Measurements from ENCODE around the gene PRDX4. TPM values are rescaled to one million over a fixed set of nuclear protein-coding genes. Genes with fewer than 3 reads are reported as not detected.

PRDX4 gene
- total and polyA plus RNA-seq, 2 of the 8 experiments (the other 6 are each of a cell fraction or from before 2014, with no cell fraction given): 130 TPM

- Histone ChIP-seq H4K20me1 (replicated peaks in 1 of 2; ENCODE audit: control insufficient read depth in 1 of 2, insufficient read depth in 2 of 2, low read length in 2 of 2) (no peaks in the 10 kb centered on the region), H3K9ac (replicated peaks in 1 of 4; ENCODE audit: extremely low read depth in 1 of 4, low read depth in 3 of 4, low read length in 3 of 4) (no peak overlapping the region), H4K5ac (ENCODE audit: insufficient read length, low read depth, low read length) (no peak overlapping the region), H3K14ac (ENCODE audit: insufficient read length) (no peak overlapping the region), H3K79me2 (ENCODE audit: control insufficient read depth in 1 of 2, insufficient read depth in 2 of 2, low read length in 2 of 2) (no peaks in the 10 kb centered on the region), H2BK12ac (ENCODE audit: low read depth, low read length) (no peak overlapping the region), H2BK5ac (ENCODE audit: low read depth, low read length) (no peak overlapping the region), H3K27ac (ENCODE audit: low read depth, low read length) (no peak overlapping the region), H2BK20ac (ENCODE audit: low read length) (no peak overlapping the region), H3K23me2 (ENCODE audit: low read depth, low read length) (no peaks in the 10 kb centered on the region), H3K18ac (ENCODE audit: extremely low read depth, low read length) (no peak overlapping the region), H2AK5ac (ENCODE audit: low read depth, low read length) (no peak overlapping the region), H3K56ac (replicated peaks; ENCODE audit: insufficient read length, low read depth, low read length) (no peak overlapping the region), H3K79me1 (ENCODE audit: low read depth, low read length) (no peaks in the 10 kb centered on the region), H3K9me3 (ENCODE audit: insufficient read depth in 2 of 2, low read depth in 1 of 2, low read length in 1 of 2) (no peaks in the 10 kb centered on the region), H3K4me2 (ENCODE audit: insufficient read depth in 1 of 2, low read depth in 2 of 2, low read length in 2 of 2) (no peak overlapping the region), H3K23ac (ENCODE audit: insufficient read length) (no peak overlapping the region), H3K4me3 (ENCODE audit: extremely low read depth in 1 of 4, insufficient read depth in 2 of 4, low read depth in 3 of 4, low read length in 4 of 4) (no peak overlapping the region), H2BK120ac (replicated peaks; ENCODE audit: low read depth, low read length) (no peak overlapping the region), H3K4ac (replicated peaks; ENCODE audit: insufficient read length, low read depth, low read length) (no peak overlapping the region), H3K4me1 (replicated peaks in 1 of 4; ENCODE audit: control insufficient read depth in 3 of 4, insufficient read depth in 4 of 4, low read length in 3 of 4) (no peaks in the 10 kb centered on the region), H3K27me3 (replicated peaks in 1 of 4; ENCODE audit: control insufficient read depth in 3 of 4, extremely low read depth in 1 of 4, insufficient read depth in 3 of 4, low read length in 3 of 4) (no peaks in the 10 kb centered on the region), H3K36me3 (ENCODE audit: control insufficient read depth in 2 of 4, insufficient read depth in 4 of 4, low read length in 3 of 4) (peaks cover 0 to 30% (median 15%) of the 10 kb centered on the region in 4 experiments; a peak in 4 of 8 replicates), H4K8ac (ENCODE audit: extremely low read depth, insufficient read depth, low read length) (no peak overlapping the region), H2BK15ac (ENCODE audit: low read length) (no peak overlapping the region), H4K91ac (replicated peaks; ENCODE audit: insufficient read length, low read length) (no peak overlapping the region), H2AFZ (ENCODE audit: low read length) (no peak overlapping the region)
- TF ChIP-seq KDM1A (IDR thresholded peaks at IDR 0.05; ENCODE audit: borderline replicate concordance, low read length) (no peak), CBX5 (IDR thresholded peaks at IDR 0.05; ENCODE audit: low read depth, low read length) (no peak), KDM5A (IDR thresholded peaks at IDR 0.05; ENCODE audit: low read length) (no peak), SRF (IDR thresholded peaks at IDR 0.05; ENCODE audit: low read depth, low read length) (no peak)
- DNase-seq (ENCODE audit: low read depth in 1 of 2, low spot score in 2 of 2) (no peak), FAIRE-seq (no peak)
- CTCF ChIA-PET (ENCODE audit: partially characterized antibody): no interaction called here
- 100% methylated on average over 5 of the region's 5 CpGs; no CpG with 5 or more reads in 1 of the 2 experiments for WGBS, 2 experiments (ENCODE audit: extremely low coverage in 1 of 2, insufficient coverage in 1 of 2, insufficient read length in 1 of 2, insufficient replicate concordance in 2 of 2, low coverage in 1 of 2, low lambda C conversion rate in 2 of 2, missing lambda C conversion rate in 1 of 2)
- POLR2A ChIA-PET (ENCODE audit: partially characterized antibody): no interaction called here
Measured at GRCh38 chrX:23705235-23705634, 37.9 kb downstream of the PRDX4 start.

Data from H1 (cell line).